ENCODE results near the gene AGPS.

GRCh38 chr2:177577075-177577474 is 184.5 kb downstream of the AGPS start:
- no peak for TF ChIP-seq YY1 (IDR thresholded peaks at IDR 0.05; ENCODE audit: low read depth, low read length)
- no peak for TF ChIP-seq CTCF (IDR thresholded peaks at IDR 0.05 in 2 of 3, conservative IDR thresholded peaks at IDR 0.05 in 1 of 3; ENCODE audit: control insufficient read depth in 2 of 3, extremely low read depth in 1 of 3, insufficient read depth in 1 of 3, low read depth in 3 of 3, low read length in 3 of 3)
- no peak for TF ChIP-seq TBL1XR1 (IDR thresholded peaks at IDR 0.05; ENCODE audit: low read depth, low read length)
- TF ChIP-seq KDM1A (IDR thresholded peaks at IDR 0.05; ENCODE audit: borderline replicate concordance): no peak
- TF ChIP-seq JUND (IDR thresholded peaks at IDR 0.05; ENCODE audit: low read depth, low read length): no peak
- TF ChIP-seq, protein P1, sequence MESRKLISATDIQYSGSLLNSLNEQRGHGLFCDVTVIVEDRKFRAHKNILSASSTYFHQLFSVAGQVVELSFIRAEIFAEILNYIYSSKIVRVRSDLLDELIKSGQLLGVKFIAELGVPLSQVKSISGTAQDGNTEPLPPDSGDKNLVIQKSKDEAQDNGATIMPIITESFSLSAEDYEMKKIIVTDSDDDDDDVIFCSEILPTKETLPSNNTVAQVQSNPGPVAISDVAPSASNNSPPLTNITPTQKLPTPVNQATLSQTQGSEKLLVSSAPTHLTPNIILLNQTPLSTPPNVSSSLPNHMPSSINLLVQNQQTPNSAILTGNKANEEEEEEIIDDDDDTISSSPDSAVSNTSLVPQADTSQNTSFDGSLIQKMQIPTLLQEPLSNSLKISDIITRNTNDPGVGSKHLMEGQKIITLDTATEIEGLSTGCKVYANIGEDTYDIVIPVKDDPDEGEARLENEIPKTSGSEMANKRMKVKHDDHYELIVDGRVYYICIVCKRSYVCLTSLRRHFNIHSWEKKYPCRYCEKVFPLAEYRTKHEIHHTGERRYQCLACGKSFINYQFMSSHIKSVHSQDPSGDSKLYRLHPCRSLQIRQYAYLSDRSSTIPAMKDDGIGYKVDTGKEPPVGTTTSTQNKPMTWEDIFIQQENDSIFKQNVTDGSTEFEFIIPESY (IDR thresholded peaks at IDR 0.05): no peak
- TF ChIP-seq, protein P2, sequence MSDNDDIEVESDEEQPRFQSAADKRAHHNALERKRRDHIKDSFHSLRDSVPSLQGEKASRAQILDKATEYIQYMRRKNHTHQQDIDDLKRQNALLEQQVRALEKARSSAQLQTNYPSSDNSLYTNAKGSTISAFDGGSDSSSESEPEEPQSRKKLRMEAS (IDR thresholded peaks at IDR 0.05; ENCODE audit: low read depth, low read length): no peak
- no peak for TF ChIP-seq POLR2AphosphoS5 (IDR thresholded peaks at IDR 0.05; ENCODE audit: low read length)
- TF ChIP-seq POLR2A (IDR thresholded peaks at IDR 0.05; ENCODE audit: low read depth, low read length): no peak
